Measurements from ENCODE around the gene NEK11.

GRCh38 chr3:131172502-131173200, 146.0 kb downstream of the NEK11 start:
- TF ChIP-seq CTCF (IDR thresholded peaks at IDR 0.05 in 8 of 11, conservative IDR thresholded peaks at IDR 0.05 in 3 of 11) (no peak), POLR2AphosphoS5 (IDR thresholded peaks at IDR 0.05) (no peak), POLR2A (IDR thresholded peaks at IDR 0.05) (no peak)
